Brain microvascular endothelial cell (primary cell): ENCODE data around the gene SESTD1.
"Not testable (repeated sequence)": the region's sequence is repeated elsewhere in the genome, so short reads cannot be mapped to it uniquely, and the experiment has no call there.

Experiments
- DNase-seq: peaks from one replicate; pipeline ENCODE4 v3.0.0-alpha.2; 2020
- H3K27ac ChIP-seq: fragments of 250-450 bp; sonication (Bioruptor Pico); 2 replicates; pipeline ENCODE4 v1.5.1; 2020; ENCODE audit warnings: mild to moderate bottlenecking, moderate library complexity
- H3K27me3 ChIP-seq: fragments of 250-450 bp; sonication (Bioruptor Pico); replicated peaks from 2 replicates; pipeline ENCODE4 v1.5.1; 2020; ENCODE audit warnings: mild to moderate bottlenecking
- H3K36me3 ChIP-seq: fragments of 250-450 bp; sonication (Bioruptor Pico); replicated peaks from 2 replicates; pipeline ENCODE4 v1.5.1; 2020; ENCODE audit warnings: mild to moderate bottlenecking
- H3K4me3 ChIP-seq: 2 replicates; pipeline ENCODE4 v1.5.1; 2011; ENCODE audit warnings: low read depth, mild to moderate bottlenecking, control low read depth, low read length, moderate library complexity
- CTCF ChIP-seq: IDR thresholded peaks from 2 replicates; pipeline ENCODE4 v1.5.1; 2011; ENCODE audit warnings: low read depth, mild to moderate bottlenecking, moderate library complexity, low read length, control low read depth, inconsistent platforms; ENCODE audit errors: missing control alignments
- in situ Hi-C: cut with HindIII; loops from 2 replicates; pipeline ENCODE4 v1.10.0; 2017; ENCODE audit warnings: low sequenced_read_pairs, low pct_ligation_motif_present

The SESTD1 gene

GRCh38 chr2:179098080-179098689 is 166.4 kb downstream of the SESTD1 start:
- TF ChIP-seq CTCF = no peak
- Histone ChIP-seq H3K27me3 (no peaks in the 10 kb centered on the region), H3K4me3 (no peak overlapping the region), H3K36me3 (no peaks in the 10 kb centered on the region), H3K27ac (no peak overlapping the region)
- in situ Hi-C loops = no loop called here
- DNase-seq = no peak

GRCh38 chr2:179097131-179097530 is 167.5 kb downstream of the SESTD1 start:
- in situ Hi-C loops = no loop called here

GRCh38 chr2:179096090-179096489 is 168.5 kb downstream of the SESTD1 start:
- H3K4me3 ChIP-seq = no peak overlapping the region
- in situ Hi-C loops = no loop called here
- no peak for TF ChIP-seq CTCF
- H3K36me3 ChIP-seq = no peaks in the 10 kb centered on the region
- no peak for DNase-seq
- H3K27me3 ChIP-seq = no peaks in the 10 kb centered on the region
- no peak overlapping the region for H3K27ac ChIP-seq

More at GRCh38 chr2:179097131-179097530, 167.5 kb downstream of the SESTD1 start:
- TF ChIP-seq CTCF = no peak
- no peak overlapping the region for H3K4me3 ChIP-seq
- H3K36me3 ChIP-seq = no peaks in the 10 kb centered on the region
- H3K27ac ChIP-seq = no peak overlapping the region
- H3K27me3 ChIP-seq = no peaks in the 10 kb centered on the region
- no peak for DNase-seq

- H3K36me3 ChIP-seq, DNase-seq, H3K27ac ChIP-seq, in situ Hi-C loops, H3K4me3 ChIP-seq, H3K27me3 ChIP-seq: not testable (repeated sequence)
Observed at GRCh38 chr2:179092912-179093311, 171.7 kb downstream of the SESTD1 start.

GRCh38 chr2:179082697-179083096 is 181.9 kb downstream of the SESTD1 start:
- in situ Hi-C loops = no loop called here
- Histone ChIP-seq H3K27me3 (no peaks in the 10 kb centered on the region), H3K4me3 (no peak overlapping the region), H3K36me3 (no peaks in the 10 kb centered on the region), H3K27ac (no peak overlapping the region)
- DNase-seq = no peak
- TF ChIP-seq CTCF = no peak

GRCh38 chr2:179081954-179082353 is 182.7 kb downstream of the SESTD1 start:
- H3K27me3 ChIP-seq = no peaks in the 10 kb centered on the region
- H3K27ac ChIP-seq = no peak overlapping the region
- H3K4me3 ChIP-seq = no peak overlapping the region
- TF ChIP-seq CTCF = no peak
- no peaks in the 10 kb centered on the region for H3K36me3 ChIP-seq
- DNase-seq = no peak
- in situ Hi-C loops = no loop called here
